HCT116 (cell line): ENCODE measurements around the gene HGF.

Source experiments
- CEBPB ChIP-seq: IDR thresholded peaks from 2 replicates; pipeline ENCODE4 v1.6.1; 2012; ENCODE audit warnings: low read depth
- EZH2 ChIP-seq: fragments of 200-600 bp; sonication (generic); IDR thresholded peaks from 2 replicates; pipeline ENCODE4 v1.6.1; 2017; ENCODE audit warnings: antibody characterized with exemption, mixed run types
- EZH2phosphoT487 ChIP-seq: fragments of 200-600 bp; IDR thresholded peaks from 2 replicates; pipeline ENCODE4 v1.6.1; 2018; ENCODE audit warnings: antibody characterized with exemption, borderline replicate concordance
- JUND ChIP-seq: IDR thresholded peaks from 2 replicates; pipeline ENCODE4 v1.6.1; 2012
- POLR2A ChIP-seq: IDR thresholded peaks from 2 replicates; pipeline ENCODE4 v1.7.0; 2011; ENCODE audit warnings: borderline replicate concordance; ENCODE audit not compliant: insufficient read depth, insufficient read length; ENCODE audit errors: extremely low read depth
- POLR2AphosphoS5 ChIP-seq: IDR thresholded peaks from 2 replicates; pipeline ENCODE4 v1.6.1; 2011; ENCODE audit warnings: mild to moderate bottlenecking, low read depth, low read length, moderate library complexity
- ZNF274 ChIP-seq: fragments of 200-500 bp; sonication (Bioruptor generic); IDR thresholded peaks from 2 replicates; pipeline ENCODE4 v1.6.1; 2014; ENCODE audit warnings: mild to moderate bottlenecking, low read depth, low read length, inconsistent platforms
- TF ChIP-seq, protein P1 (sequence below), 3 experiments: fragments of 200-600 bp in 1 of 3; sonication (generic) in 1 of 3; IDR thresholded peaks in 2 of 3; conservative IDR thresholded peaks in 1 of 3; 2 replicates each; pipeline ENCODE4 v1.5.1; 2012 to 2017; ENCODE audit warnings: low read depth in 2 of 3, low read length in 2 of 3, antibody characterized with exemption in 1 of 3, borderline replicate concordance in 1 of 3, control low read depth in 1 of 3, mild to moderate bottlenecking in 1 of 3, mixed read lengths in 1 of 3, mixed run types in 1 of 3, moderate library complexity in 1 of 3; ENCODE audit not compliant: insufficient read depth in 1 of 3
- TF ChIP-seq, protein P2 (sequence below): IDR thresholded peaks from 2 replicates; pipeline ENCODE4 v1.6.1; 2012; ENCODE audit warnings: low read depth
- TF ChIP-seq, protein P3 (sequence below): IDR thresholded peaks from 2 replicates; pipeline ENCODE4 v1.6.1; 2012

DNA sequence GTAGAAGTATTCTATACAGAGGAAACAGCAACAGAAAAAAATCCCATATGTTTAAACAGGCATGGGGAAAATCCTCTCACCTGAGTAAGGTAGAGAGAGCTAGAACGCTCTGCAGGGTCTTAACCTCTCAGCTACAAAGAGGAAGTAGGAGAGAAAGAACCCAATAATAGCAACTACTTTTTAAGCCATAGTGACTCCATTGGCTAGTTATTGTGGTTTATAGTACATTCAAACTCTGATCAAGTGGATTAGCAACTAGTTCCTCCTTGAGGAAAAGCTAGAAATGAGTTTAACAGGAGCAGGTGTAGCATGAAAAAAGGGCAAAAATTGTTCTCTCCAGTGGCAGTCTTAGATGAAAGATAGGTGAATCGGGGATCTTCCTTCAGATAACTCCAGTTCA, 89.7 kb downstream of the HGF start:
- TF ChIP-seq, protein P1, sequence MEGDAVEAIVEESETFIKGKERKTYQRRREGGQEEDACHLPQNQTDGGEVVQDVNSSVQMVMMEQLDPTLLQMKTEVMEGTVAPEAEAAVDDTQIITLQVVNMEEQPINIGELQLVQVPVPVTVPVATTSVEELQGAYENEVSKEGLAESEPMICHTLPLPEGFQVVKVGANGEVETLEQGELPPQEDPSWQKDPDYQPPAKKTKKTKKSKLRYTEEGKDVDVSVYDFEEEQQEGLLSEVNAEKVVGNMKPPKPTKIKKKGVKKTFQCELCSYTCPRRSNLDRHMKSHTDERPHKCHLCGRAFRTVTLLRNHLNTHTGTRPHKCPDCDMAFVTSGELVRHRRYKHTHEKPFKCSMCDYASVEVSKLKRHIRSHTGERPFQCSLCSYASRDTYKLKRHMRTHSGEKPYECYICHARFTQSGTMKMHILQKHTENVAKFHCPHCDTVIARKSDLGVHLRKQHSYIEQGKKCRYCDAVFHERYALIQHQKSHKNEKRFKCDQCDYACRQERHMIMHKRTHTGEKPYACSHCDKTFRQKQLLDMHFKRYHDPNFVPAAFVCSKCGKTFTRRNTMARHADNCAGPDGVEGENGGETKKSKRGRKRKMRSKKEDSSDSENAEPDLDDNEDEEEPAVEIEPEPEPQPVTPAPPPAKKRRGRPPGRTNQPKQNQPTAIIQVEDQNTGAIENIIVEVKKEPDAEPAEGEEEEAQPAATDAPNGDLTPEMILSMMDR (IDR thresholded peaks at IDR 0.05 in 2 of 3, conservative IDR thresholded peaks at IDR 0.05 in 1 of 3; ENCODE audit: borderline replicate concordance in 1 of 3, insufficient read depth in 1 of 3, low read depth in 2 of 3, low read length in 2 of 3): no peak
- TF ChIP-seq, protein P2, sequence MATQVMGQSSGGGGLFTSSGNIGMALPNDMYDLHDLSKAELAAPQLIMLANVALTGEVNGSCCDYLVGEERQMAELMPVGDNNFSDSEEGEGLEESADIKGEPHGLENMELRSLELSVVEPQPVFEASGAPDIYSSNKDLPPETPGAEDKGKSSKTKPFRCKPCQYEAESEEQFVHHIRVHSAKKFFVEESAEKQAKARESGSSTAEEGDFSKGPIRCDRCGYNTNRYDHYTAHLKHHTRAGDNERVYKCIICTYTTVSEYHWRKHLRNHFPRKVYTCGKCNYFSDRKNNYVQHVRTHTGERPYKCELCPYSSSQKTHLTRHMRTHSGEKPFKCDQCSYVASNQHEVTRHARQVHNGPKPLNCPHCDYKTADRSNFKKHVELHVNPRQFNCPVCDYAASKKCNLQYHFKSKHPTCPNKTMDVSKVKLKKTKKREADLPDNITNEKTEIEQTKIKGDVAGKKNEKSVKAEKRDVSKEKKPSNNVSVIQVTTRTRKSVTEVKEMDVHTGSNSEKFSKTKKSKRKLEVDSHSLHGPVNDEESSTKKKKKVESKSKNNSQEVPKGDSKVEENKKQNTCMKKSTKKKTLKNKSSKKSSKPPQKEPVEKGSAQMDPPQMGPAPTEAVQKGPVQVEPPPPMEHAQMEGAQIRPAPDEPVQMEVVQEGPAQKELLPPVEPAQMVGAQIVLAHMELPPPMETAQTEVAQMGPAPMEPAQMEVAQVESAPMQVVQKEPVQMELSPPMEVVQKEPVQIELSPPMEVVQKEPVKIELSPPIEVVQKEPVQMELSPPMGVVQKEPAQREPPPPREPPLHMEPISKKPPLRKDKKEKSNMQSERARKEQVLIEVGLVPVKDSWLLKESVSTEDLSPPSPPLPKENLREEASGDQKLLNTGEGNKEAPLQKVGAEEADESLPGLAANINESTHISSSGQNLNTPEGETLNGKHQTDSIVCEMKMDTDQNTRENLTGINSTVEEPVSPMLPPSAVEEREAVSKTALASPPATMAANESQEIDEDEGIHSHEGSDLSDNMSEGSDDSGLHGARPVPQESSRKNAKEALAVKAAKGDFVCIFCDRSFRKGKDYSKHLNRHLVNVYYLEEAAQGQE: no peak
- TF ChIP-seq EZH2 (no peak), POLR2A (no peak), EZH2phosphoT487 (no peak), CEBPB (no peak), POLR2AphosphoS5 (no peak), ZNF274 (no peak), JUND (no peak)
- TF ChIP-seq, protein P3, sequence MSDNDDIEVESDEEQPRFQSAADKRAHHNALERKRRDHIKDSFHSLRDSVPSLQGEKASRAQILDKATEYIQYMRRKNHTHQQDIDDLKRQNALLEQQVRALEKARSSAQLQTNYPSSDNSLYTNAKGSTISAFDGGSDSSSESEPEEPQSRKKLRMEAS: no peak
